Measurements from ENCODE around the gene RASAL1. TPM values are rescaled to one million over a fixed set of nuclear protein-coding genes. Genes with fewer than 3 reads are reported as not detected.

The RASAL1 gene
- total RNA-seq, 1 experiment from 2014 or later: 16.0 TPM

DNA sequence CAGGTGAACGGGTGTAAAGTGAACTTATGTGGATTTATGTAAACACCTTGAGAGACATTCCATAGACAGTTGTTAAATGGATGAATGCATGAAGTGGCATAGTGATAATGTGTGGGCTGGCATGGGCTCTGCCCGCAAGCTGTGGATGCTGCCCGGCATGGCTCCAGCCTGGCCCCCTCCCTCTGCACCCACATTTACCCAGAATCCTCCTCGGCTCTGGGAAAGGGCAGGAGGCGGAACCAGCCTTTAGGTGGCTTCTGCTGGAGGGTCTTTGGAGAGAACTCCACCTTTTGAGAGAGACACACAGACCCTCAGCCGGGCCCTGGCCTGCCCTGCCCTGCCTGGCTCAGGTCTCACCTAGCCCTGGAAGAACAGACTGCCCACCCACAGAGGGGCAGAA is 18.7 kb downstream of the RASAL1 start (continued):
- TF ChIP-seq POLR2AphosphoS5 (IDR thresholded peaks at IDR 0.05; ENCODE audit: low read depth, low read length): no peak
- TF ChIP-seq ZNF274 (IDR thresholded peaks at IDR 0.05; ENCODE audit: low read depth, low read length): no peak
- no peak for TF ChIP-seq YY1 (IDR thresholded peaks at IDR 0.05; ENCODE audit: extremely low read depth, insufficient replicate concordance, low read depth, low read length)

DNA sequence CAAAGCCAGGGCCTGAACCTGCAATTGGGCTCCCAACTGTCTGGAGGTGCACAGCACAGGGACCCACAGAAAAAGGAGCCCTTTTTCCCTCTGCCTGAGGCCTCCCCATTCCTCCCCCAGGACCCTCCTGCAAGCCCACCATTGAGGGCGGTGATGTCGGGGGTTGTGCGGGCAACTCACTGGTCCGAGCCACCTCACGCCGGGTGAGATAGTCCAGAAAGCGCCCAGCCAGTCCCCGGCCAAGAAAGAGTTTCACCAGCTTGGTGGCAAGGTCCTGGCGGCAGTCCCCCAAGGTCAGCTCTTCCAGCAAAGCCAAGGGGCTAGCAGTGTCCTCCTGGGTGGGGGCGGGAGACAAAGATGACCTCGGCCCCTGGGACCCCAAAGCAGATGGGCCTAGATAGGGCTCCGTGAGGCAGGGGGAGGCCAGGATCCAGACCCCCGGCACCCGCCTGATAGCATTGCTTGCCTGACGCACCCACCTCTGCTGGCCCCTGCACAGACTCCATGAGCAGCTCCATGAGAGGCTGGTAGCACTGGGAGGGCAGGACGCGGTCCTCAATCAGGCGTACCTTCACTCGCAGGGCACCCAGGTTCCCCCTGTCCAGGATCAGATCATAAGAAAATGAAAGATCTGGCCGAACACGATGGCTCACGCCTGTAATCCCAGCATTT is 20.0 kb downstream of the RASAL1 start:
- peaks cover 0 to 1% of the 10 kb centered on the region in 2 experiments; a peak in 2 of 4 replicates for H3K4me1 ChIP-seq (ENCODE audit: control insufficient read depth in 1 of 2, insufficient read depth in 2 of 2, low read length in 2 of 2)
- BruUV-seq (replicated peaks): no TSS peak
- no peaks in the 10 kb centered on the region for H3K36me3 ChIP-seq (ENCODE audit: control insufficient read depth in 1 of 2, insufficient read depth in 2 of 2, low read length in 2 of 2)
- ChIA-PET POLR2A (no interaction called here), RAD21 (ENCODE audit: low non-redundant PET in 1 of 2, low total read pairs in 2 of 2, uncharacterized antibody in 2 of 2, unreplicated experiment in 2 of 2) (no interaction called here), CTCF (no interaction called here)
- intact Hi-C loops (cut with micrococcal nuclease): no loop called here
- no peaks in the 10 kb centered on the region for H3K9me2 ChIP-seq (ENCODE audit: insufficient read depth)
- no peak for ATAC-seq
- H3K9me3 ChIP-seq (ENCODE audit: control insufficient read depth in 1 of 2, insufficient read depth in 1 of 2, low read depth in 1 of 2, low read length in 2 of 2): no peaks in the 10 kb centered on the region
- H2AFZ ChIP-seq (ENCODE audit: low read depth, low read length, poor library complexity, severe bottlenecking): no peak overlapping the region
- no peak overlapping the region for H3K4me3 ChIP-seq (replicated peaks in 1 of 2; ENCODE audit: low read depth in 1 of 2, low read length in 2 of 2)
- no peak for DNase-seq (ENCODE audit: low read depth, low spot score)
- no peaks in the 10 kb centered on the region for H3K27me3 ChIP-seq (ENCODE audit: insufficient read depth, low read length)
- TF ChIP-seq CEBPB (IDR thresholded peaks at IDR 0.05; ENCODE audit: low read depth): no peak
- no peak for TF ChIP-seq YY1 (IDR thresholded peaks at IDR 0.05; ENCODE audit: extremely low read depth, insufficient replicate concordance, low read depth, low read length)
- TF ChIP-seq POLR2A (IDR thresholded peaks at IDR 0.05; ENCODE audit: borderline replicate concordance, extremely low read depth, insufficient read depth, insufficient read length): no peak
- TF ChIP-seq SP1 (IDR thresholded peaks at IDR 0.05; ENCODE audit: low read depth): no peak
- TF ChIP-seq JUND (IDR thresholded peaks at IDR 0.05): no peak
- TF ChIP-seq, protein P1, sequence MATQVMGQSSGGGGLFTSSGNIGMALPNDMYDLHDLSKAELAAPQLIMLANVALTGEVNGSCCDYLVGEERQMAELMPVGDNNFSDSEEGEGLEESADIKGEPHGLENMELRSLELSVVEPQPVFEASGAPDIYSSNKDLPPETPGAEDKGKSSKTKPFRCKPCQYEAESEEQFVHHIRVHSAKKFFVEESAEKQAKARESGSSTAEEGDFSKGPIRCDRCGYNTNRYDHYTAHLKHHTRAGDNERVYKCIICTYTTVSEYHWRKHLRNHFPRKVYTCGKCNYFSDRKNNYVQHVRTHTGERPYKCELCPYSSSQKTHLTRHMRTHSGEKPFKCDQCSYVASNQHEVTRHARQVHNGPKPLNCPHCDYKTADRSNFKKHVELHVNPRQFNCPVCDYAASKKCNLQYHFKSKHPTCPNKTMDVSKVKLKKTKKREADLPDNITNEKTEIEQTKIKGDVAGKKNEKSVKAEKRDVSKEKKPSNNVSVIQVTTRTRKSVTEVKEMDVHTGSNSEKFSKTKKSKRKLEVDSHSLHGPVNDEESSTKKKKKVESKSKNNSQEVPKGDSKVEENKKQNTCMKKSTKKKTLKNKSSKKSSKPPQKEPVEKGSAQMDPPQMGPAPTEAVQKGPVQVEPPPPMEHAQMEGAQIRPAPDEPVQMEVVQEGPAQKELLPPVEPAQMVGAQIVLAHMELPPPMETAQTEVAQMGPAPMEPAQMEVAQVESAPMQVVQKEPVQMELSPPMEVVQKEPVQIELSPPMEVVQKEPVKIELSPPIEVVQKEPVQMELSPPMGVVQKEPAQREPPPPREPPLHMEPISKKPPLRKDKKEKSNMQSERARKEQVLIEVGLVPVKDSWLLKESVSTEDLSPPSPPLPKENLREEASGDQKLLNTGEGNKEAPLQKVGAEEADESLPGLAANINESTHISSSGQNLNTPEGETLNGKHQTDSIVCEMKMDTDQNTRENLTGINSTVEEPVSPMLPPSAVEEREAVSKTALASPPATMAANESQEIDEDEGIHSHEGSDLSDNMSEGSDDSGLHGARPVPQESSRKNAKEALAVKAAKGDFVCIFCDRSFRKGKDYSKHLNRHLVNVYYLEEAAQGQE (IDR thresholded peaks at IDR 0.05; ENCODE audit: low read depth): no peak
- TF ChIP-seq RAD21 (IDR thresholded peaks at IDR 0.05; ENCODE audit: low read depth): no peak
- TF ChIP-seq POLR2AphosphoS5 (IDR thresholded peaks at IDR 0.05; ENCODE audit: low read depth, low read length): no peak
- TF ChIP-seq EGR1 (IDR thresholded peaks at IDR 0.05; ENCODE audit: low read depth): no peak
- no peak for TF ChIP-seq TCF7L2 (IDR thresholded peaks at IDR 0.05; ENCODE audit: borderline replicate concordance, extremely low read depth, insufficient read depth, insufficient read length)
- no peak for TF ChIP-seq CBX3 (IDR thresholded peaks at IDR 0.05; ENCODE audit: low read depth)
- TF ChIP-seq ZBTB33 (IDR thresholded peaks at IDR 0.05; ENCODE audit: extremely low read depth, insufficient replicate concordance, low read length): no peak
- no peak for TF ChIP-seq ZNF274 (IDR thresholded peaks at IDR 0.05; ENCODE audit: low read depth, low read length)
- TF ChIP-seq ELF1 (IDR thresholded peaks at IDR 0.05; ENCODE audit: borderline replicate concordance, low read depth): no peak
- no peak for TF ChIP-seq EZH2 (IDR thresholded peaks at IDR 0.05)
- H3K79me2 ChIP-seq (ENCODE audit: insufficient read depth, low read length): no peaks in the 10 kb centered on the region
- no peak overlapping the region for H3K9ac ChIP-seq (ENCODE audit: low read length)
- H4K20me1 ChIP-seq (ENCODE audit: insufficient read depth): no peaks in the 10 kb centered on the region
- H3K27ac ChIP-seq (ENCODE audit: low read depth, low read length): no peak overlapping the region
- no peak overlapping the region for H3K4me2 ChIP-seq (ENCODE audit: low read length)
